GM19240 (cell line): ENCODE results near the gene LMF2.
"Not testable (repeated sequence)": the region's sequence is repeated elsewhere in the genome, so short reads cannot be mapped to it uniquely, and the experiment has no call there.

Source experiments
- DNase-seq: peaks from one replicate; pipeline ENCODE4 v3.0.0; 2011; ENCODE audit warnings: low spot score; ENCODE audit not compliant: insufficient read length

LMF2 gene

DNA sequence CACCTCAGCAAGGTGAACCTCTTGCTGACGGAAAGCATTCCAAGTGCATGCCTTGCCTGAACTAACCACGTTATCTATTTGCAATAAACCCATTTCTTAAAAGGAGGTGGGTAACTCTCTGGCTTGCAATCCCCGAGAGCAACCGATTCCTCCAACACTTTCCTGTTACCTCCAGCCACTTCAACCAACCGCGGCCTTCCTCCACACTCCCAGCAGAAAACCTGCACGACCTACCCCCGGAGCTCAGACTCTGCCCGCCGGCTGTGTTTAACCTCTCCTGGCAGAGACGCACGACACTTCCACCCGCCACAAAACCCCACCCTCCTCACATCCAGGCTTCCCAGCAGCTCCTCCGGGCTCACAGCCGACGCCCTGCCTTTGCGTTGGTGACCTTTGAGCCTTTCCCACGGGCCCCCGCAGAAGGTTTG is 17.2 kb upstream of the LMF2 start:
- no peak for DNase-seq

DNA sequence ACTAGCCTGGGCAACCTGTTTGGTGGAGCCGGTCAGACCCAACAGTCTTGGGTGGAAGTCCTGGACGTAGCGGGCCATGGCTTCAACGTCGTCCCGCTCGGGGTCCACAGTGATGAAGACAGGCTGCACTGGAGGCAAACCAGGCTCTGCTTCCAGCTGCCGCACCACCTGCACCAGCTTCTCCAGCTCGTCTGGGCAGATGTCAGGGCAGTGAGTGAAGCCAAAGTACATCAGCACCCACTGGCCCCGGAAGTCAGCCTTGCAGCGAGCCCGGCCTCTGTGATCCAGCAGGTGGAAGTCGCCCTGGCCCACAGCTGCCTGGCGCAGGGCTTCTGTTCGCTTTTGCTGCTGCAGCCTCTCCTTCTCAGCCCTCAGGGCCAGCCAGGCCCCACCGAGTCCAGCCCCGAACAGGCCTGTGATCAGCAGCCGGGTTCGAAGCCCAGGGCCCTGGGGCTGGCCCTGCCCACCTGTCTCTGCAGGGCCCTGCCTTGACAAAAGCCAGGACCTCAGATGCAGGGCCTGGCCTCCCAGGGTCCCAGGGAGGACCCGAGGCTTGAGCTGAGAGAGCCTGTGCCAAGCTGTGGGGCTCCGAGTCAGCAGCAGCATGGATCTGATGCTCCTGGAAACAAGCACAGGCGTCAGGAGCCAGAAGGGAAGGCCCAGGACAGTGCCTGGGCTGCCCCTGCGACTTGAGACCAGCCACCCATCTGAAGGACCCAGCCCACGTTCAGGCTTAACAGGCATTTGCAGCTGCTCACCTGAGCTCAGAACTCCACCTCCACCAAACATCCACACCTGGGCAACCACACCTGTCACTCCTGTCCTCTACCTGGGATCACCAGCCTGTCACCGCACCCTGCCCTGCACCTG is 16.5 kb upstream of the LMF2 start:
- no peak for DNase-seq

DNA sequence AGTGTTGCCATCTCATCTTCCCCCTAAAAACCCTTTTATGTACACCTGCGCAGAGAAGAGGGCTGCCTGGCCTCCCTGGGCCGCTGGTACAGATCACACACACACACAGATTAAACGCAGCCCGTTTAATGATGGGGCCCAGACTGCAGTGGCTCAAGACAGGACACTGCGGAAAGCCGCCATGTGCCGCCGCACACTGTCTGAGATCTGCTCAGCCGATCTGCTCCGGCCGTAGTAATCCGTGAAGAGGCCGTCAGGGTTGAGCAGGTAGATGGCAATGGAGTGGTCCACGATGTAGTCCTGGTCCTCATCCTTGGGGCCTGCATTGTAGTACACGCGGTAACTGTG is 15.9 kb upstream of the LMF2 start:
- DNase-seq = no peak

DNA sequence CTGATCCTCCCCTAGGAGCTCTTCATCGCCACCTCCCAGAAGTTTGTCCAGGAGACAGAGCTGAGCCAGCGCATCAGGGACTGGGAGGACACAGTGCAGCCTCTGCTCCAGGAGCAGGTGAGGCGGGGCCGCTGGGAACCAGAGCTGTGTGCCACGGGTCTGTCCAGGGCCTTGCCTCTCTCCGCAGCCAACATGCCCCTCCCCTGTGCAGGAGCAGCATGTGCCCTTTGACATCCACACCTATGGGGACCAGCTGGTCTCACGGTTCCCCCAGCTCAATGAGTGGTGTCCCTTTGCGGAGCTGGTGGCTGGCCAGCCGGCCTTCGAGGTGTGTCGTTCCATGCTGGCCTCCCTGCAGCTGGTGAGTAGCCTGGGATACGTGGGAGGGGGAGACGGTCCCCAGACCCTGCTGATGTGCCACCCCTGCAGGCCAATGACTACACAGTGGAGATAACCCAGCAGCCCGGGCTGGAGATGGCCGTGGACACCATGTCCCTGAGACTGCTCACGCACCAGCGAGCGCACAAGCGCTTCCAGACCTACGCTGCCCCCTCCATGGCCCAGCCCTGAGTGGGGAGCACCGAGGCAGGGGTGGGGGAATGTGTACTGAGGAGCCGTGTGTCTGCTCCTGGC is 15.4 kb upstream of the LMF2 start:
- no peak for DNase-seq

DNA sequence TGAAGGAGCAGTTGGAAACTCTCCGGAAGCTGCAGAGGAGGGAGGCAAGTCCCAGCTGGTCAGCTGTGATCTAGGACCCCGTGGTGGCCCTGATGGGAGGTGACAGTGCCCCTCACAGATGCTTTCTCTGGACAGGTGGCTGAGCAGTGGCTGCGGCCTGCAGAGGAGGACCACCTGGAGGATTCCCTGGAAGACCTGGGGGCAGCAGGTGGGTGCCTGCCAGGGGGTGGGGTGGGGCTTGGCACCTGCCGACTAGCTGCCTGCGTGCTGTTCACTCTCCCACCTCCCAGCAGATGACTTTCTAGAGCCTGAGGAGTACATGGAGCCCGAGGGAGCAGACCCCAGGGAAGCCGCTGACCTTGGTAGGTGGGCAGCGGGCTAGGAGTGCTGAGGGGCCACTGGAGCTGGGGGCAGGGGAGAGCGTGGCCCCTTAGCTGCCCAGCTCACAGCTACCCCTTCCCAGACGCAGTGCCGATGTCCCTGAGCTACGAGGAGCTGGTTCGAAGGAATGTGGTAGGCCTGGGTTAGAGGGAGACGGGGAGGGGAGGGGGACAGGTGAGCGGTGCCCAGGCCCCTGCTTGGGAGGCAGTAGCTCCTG is 14.8 kb upstream of the LMF2 start:
- no peak for DNase-seq

DNA sequence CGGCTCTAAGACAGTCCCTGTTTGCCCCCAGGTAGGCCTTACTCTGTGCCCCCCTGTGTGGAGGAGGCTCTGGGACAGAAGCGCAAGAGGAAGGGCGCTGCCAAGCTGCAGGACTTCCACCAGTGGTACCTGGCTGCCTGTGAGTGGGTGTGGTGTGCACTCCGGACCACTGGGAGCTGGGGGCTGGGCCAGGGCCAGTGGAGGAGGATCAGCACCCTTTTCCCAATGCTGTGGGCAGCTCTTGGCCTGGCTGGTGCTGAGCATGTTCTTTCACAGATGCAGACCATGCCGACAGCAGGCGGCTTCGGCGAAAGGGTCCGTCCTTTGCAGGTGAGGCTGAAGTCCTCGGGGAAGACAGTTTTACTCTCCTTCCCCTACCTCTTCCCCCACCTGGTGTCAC is 14.2 kb upstream of the LMF2 start:
- DNase-seq = no peak

DNA sequence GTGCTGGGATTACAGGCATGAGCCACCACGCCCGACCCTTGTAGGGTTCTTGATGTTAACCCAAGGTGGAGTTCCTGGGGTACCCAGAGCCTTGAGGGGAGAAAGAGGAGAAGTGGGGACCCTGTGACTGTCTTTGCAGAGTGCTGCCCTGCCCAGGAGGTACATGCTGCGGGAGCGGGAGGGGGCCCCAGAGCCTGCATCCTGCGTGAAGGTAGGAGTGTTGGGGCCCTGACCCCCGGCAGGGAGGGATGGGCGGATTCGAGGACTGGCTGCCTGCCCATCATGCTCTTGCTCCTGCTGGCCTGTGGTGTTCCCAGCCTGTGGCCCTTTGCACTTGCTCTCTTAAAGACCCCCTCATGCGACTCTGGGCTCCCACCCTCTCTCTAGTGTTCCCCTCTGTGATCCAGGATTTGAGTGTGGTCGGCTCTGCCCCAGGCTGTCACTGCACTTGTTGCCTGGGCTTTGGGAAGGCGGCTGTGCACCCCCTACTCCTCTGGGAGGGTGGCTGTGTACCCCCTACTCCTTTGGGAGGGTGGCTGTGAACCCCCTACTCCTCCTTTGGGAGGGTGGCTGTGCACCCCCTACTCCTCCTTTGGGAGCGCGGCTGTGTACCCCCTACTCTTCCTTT is 13.4 kb upstream of the LMF2 start:
- no peak for DNase-seq

DNA sequence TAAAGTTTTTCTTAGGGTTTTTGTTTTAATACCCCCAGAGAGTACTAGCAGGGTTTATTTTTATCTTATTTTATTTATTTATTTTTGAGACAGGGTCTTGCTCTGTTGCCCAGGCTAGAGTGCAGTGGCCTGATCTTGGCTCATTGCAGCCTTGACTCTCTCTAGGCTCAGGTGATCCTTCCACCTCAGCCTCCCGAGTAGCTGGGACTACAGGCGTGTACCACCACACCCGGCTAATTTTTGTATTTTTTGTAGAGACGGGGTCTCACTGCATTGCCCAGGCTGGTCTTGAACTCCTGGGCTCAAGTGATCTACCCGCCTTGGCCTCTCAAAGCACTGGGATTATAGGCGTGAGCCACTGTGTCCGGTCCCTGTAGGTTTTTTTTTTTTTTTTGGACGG is 12.7 kb upstream of the LMF2 start:
- DNase-seq = not testable (repeated sequence)

DNA sequence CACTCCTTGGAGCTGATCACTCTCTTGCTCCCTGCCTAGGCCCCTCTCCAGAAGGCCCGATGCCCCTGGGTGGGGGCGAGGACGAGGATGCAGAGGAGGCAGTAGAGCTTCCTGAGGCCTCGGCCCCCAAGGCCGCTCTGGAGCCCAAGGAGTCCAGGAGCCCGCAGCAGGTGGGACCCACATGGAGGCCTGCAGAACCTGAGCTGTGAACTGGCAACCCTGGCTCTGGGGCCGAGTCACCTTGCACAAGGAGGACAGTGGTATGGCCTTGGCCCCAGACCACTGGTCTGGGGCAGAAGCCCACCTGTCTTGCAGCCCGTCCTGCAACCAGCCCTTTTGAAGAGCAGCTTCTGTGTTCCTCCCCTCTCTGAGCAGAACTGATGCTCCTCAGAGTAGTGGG is 11.6 kb upstream of the LMF2 start:
- DNase-seq = no peak

DNA sequence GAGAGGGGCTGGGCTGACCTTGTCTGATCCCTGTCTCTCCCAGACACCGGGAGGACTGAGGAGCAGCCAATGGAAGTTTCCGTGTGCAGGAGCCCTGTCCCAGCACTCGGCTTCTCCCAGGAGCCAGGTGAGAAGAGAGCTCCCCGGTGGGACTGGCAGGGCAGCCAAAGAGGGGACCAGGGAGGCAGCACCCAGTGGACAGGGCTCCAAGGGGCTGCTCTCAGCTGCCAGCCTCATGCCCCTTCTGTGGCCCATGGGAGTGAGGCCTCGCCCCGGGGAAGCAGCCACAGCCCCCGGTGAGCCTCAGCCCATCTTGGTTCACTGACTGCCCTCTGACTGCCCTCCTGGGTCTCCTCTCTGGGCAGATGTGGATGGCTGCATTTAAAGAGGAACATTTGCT is 11.1 kb upstream of the LMF2 start:
- DNase-seq = no peak

DNA sequence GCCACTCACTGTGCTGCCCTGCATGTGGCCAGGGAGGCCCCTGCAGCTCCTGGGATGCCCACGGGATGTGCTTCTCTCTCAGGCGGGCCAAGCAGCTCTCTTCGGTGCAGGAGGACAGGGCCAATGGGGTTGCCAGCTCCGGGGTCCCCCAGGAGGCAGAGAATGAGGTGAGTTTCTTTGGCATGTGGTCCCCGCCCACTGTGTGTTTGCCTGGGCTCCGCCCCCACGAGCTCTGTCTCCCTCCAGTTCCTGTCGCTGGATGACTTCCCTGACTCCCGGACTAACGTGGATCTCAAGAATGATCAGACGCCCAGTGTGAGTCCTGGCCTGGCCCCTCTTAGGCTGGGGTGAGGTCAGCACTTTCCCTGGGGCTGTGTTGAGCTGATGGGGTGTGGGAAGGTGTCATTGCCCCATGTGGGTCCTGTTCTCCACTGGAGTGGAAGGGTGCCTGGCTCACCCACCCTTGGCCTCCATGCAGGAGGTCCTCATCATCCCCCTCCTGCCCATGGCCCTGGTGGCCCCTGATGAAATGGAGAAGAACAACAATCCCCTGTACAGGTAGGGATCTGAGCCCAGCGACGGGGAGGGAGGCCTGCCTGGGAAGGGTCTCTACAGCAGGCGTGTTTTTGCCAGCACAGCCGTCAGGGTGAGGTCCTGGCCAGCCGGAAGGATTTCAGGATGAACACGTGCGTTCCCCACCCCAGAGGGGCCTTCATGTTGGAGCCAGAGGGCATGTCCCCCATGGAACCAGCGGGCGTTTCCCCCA is 10.2 kb upstream of the LMF2 start:
- DNase-seq = no peak

DNA sequence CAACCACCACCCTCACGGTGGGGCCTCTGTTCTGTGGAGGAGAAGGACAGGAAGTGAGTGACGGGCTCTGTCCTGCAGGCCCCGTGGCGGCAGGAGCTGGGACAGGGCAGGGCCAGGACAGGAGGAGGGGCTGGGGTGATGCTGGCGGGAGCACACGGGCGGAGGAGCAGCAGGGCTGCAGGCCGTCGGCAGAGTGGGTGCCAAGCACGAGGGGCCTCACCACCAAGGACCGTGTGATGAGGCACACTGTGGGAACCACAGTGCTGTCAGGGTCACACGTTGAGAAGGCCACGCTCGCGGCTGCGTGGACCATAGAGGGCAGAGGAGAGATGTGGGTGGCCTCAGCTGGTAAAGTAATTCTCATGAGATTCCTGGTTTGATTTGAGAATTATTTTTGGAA is 9.4 kb upstream of the LMF2 start:
- DNase-seq = no peak

DNA sequence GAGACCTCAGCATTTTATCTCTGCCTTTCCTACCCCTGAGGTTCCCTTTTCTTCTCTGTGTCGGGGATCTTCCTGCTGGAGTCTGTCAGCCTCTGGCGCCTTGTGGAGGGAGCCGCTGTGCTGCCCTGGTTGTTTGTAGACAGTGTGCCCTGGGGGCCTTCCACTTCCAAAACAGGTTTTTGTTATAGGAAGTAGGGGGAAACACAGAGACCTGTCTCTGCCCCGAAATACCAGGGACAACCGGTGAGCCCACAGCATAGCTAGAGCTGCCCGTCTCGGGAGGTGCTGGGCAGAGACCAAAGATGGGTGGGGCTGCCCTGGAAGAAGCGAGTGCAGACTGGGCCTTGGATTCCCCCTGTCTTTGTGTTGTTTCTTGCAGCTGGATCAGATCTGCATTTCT is 8.6 kb upstream of the LMF2 start:
- DNase-seq = no peak

DNA sequence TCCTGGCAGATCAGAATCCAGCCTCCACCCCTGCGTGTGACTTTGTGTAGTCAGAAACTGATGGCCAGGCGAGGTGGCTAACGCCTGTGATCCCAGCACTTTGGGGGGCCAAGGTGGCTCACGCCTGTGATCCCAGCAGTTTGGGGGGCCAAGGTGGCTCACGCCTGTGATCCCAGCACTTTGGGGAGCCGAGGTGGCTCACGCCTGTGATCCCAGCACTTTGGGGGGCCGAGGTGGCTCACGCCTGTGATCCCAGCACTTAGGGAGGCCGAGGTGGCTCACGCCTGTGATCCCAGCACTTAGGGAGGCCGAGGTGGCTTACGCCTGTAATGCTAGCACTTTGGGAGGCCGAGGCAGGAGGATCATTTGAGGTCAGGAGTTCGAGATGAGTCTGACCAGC is 5.7 kb upstream of the LMF2 start:
- no peak for DNase-seq

DNA sequence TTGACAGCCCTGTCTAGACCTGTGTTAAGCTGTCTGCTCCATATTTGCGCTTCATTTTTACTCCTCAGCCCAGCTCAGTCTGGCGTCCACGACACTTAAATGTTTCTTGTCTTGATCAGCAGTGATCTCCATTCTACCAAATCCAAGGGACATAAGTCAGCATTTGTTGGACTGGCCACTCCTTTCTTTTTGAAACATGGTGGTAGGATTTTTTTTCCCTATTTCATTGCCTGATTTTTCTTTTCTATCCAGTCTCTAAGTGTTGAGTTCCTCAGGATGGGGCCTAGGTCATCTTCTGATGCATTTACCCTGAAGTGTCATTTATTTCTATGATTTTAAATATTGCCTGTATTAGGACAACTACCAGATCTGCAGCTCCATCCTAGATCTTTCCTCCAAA is 1.4 kb upstream of the LMF2 start:
- no peak for DNase-seq

DNA sequence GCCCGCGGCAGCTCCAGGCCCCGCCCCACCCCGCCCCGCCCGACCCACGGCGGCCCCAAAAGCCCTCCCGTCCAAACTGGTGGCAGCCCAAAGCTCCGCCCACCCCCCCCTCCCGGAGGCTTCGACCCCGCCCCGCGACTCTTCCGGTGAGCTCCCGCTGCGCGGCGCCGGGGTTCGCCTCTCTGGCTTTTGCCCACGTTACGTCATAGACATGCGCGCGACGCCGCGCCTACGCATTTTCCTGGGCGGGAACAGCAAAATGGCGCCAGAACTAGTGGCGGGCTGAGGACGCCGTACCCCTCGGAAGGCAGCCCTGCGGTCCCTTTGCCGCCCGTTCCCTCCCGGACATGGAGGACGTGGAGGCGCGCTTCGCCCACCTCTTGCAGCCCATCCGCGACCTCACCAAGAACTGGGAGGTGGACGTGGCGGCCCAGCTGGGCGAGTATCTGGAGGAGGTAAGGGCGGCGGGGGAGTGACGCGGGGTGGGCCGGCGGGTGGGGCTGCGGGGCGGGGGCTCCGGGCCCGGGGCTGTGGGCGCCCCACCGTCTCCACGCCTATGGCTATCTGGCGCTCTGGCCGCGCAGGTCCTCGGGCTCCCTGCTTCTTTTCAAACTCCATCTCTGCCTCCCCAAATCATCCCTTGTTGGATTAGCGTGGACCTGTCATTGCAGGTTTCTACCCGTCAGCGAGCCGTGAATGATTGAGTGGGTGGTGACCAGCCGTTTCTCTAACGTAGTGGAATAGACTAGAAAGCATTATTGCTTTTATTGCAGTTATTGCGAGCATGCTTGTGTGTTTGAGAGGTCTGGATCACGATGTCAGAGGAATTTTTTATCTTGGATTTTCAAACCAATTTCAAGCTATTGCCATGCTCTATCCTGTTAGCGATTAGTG is 736 bp upstream of the LMF2 start, which contains the start of gene NCAPH2:
Gene NCAPH2, plus strand, starts transcription at position 234 of the 894 bp plus-strand sequence. Its CDS starts 114 bp downstream, at position 348.
- peak; percentile 99 for DNase-seq

DNA sequence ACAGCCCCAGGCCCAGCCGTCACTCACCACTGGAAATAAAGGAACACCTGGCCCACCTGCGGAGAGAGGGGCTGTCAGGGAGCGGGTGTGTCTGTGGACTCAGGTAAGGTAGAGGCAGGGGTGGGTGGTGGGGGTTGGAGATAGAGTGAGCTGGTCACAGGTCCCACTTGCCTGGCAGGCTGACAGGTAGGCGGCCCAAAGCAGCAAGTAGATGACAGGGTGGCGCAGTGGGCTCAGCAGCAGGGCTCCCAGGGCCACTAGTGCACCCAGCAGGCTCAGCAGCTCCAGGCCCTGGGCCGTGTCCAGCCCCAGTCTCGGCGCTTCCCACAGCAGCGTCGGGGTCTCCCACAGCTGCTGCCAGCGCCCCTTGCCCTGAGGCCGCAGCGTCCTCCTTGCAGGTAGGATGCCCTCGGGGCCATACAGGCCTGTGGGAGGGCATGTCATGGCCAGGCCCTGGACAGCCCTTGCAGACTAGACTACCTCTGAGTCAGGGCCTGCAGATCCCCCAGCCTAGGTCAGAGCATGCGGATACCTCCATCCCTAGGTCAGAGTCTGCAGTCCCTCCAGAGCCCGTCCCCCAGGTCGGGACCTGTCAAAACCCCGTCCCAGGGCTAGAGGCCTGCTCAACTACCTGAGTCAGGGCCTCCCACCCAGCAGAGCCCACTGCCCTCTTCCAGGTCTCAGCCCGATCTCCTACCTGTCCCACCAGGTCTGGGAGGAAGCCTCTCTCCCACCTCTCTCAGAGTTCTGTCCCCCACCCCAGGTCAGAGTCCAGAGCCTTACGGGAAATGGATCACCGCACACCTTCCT is 686 bp downstream of the LMF2 start:
- DNase-seq = no peak

DNA sequence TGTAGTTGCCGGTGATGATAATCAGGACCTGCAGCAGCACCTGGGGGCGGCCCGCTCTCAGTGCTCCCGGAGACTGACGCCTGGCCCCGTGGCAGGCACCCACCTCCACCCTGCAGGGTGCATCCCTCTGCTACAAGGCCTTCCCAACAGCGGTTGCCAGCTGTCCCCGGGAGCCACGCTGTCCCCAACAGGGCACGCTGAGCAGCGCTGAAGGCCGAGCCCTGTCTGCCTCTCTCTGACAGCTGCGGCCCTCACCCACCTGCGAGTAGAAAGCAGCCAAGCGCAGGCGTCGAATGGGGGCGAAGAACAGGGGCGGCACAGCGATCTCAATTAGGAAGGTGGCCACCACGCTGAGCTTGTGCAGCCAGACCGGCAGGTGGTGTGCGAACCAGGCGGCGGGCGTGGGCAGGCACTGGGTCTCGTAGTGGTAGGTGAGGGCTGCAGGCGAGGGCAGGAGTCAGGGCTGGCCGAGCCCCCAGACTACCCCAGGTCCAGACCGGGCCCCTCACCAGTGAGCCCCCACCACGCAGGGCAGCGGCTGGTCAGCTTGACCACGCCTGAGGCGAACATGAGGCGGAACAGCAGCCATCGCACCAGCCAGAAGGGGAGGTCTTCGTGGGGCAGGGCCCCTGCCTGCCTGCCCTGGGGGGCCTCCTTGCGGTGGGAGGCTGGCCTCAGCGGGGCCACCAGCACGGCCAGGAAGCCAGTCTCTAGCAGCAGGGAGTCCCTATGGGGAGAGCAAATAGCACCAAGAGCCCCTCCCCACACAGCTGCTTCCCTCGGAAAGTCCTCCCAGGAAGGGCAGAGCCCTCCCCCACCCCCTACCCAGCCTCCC is 1.5 kb downstream of the LMF2 start:
- DNase-seq = no peak
